GM21360 (cell line): ENCODE results near the gene PCED1B.

Source experiments
- ATAC-seq: cut with Tn5 transposase; IDR thresholded peaks from one replicate; pipeline ENCODE4 v1.9.1; 2021; ENCODE audit warnings: mild to moderate bottlenecking, moderate library complexity; ENCODE audit not compliant: unreplicated experiment

PCED1B gene

GRCh38 chr12:47088021-47088944 is 8.9 kb downstream of the PCED1B start:
- ATAC-seq: no peak

- no peak for ATAC-seq
Measured at GRCh38 chr12:47091009-47091408, 11.6 kb downstream of the PCED1B start.

- ATAC-seq: no peak
Measured at GRCh38 chr12:47094804-47095203, 15.4 kb downstream of the PCED1B start.

GRCh38 chr12:47095446-47096236 is 16.2 kb downstream of the PCED1B start:
- ATAC-seq: no peak

DNA sequence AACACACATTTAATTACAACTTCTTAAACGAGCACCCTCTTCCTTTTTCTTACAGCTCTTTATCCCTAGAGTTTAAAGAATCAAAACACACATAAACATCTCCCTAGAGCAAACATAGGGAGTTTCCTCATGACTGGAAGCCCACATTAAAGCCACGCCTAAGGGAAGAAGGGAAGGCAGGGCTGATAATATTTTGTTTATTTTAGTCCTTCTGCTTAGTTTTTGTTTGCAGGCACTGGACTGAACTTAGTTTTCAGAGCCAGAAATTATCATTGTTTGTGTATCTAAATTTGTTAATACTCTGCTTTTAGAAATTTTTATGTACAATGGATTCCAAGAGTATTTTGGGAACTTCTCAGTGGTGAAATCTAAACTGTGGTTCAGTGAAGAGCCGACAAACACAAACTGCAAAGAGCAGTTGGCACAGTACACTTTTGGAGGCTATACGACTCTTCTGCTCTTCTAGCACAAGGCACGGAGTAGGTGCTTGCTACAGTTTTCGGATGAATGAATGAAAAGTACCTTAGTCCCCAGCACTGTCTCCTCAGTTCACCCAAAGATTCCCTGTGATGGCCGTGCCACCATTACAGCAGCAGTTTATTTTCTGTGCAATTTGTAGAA is 18.0 kb downstream of the PCED1B start:
- no peak for ATAC-seq

DNA sequence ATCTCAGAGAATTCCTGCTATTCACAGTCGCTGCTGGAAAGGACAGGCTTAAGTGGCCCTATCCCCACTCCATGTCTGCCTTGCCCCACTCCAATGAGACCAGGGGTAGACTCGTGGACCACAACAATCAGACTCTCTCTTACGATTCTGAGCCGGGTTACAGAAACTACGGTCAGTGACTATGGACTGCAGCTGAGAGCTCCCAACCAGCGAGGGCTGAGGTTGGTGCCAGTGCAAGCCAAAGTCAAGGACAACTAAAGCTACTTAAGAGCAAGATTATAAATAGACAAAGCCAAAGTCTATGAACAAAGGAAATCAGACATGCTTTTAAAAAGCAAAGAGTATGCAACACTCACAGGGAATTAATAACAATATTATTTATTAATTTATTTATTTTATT is 18.7 kb downstream of the PCED1B start:
- no peak for ATAC-seq

- no peak for ATAC-seq
Measured at GRCh38 chr12:47099610-47100009, 20.2 kb downstream of the PCED1B start.

DNA sequence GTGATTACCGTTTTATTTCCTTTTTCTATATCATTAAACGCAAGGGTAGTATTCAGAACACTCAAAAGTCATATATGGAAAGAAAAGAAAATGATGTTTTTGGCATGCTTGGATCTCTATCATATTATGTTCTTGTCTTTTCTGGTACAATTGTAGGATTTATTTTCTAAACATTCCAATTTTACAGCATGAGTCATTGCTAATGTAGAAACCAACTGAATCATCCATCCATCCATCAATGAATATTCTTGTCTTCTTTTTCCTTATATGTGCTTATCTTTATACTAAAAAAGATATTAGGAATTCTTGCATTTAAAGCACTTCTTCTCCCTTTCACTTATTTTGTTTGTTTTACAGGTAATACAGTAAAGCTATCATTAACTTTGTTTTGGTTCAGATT is 20.7 kb downstream of the PCED1B start:
- no peak for ATAC-seq

DNA sequence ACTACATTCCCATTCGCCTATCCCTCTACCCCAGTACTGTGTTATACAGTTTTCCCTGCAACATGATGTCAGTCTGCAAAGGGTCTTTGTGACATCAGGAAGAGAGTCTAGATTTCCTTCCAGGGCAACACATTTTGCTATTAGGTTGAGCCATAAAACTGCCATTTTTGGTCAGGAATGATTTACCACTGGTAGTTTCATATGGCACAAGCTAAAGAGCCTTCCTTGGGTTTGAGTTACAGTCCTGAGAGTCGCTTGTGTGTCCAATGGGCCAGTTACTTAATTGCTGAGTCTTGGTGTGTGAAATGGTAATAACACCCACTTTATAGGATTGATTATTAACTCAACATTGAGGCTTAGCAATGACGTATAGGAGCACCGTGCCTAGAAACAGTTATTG is 23.0 kb downstream of the PCED1B start:
- no peak for ATAC-seq

- no peak for ATAC-seq
Measured at GRCh38 chr12:47102845-47103651, 23.6 kb downstream of the PCED1B start.

DNA sequence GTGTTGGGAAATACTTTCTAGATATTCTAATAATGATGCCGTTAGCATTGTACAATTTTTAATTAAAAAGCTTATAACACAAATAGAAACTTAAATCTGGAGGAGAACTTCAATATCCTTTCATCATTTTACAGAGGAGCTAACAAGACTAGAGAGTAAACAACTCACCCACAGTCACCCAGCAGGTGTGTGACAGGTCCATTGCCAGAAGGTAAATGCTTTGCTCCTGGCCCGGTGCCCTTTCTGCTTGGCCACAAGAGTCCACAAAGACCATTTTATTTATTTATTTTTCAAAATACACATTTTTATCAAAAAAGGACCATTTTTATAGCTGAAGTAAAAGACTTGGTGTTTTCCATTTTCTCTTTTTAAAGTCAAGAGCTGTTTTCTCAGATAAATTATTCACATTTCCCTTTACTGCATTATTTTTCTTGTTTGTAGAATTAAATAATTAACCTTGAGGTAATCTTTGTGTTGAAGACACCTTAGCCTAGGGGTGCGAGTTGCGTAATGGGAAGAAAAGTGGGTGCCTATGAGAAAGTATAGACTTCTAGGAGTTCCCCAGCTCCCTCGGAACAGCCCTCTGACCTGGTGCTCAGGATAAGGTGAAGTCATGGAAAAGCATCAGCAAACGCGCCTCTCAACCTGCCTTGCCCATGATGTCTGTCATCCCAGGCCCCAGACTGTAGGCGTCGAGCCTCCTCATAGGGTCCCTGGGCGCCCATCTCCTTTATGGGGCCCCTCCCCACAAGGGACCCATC is 26.7 kb downstream of the PCED1B start:
- ATAC-seq: no peak

GRCh38 chr12:47107446-47107845 is 28.0 kb downstream of the PCED1B start:
- ATAC-seq: no peak

DNA sequence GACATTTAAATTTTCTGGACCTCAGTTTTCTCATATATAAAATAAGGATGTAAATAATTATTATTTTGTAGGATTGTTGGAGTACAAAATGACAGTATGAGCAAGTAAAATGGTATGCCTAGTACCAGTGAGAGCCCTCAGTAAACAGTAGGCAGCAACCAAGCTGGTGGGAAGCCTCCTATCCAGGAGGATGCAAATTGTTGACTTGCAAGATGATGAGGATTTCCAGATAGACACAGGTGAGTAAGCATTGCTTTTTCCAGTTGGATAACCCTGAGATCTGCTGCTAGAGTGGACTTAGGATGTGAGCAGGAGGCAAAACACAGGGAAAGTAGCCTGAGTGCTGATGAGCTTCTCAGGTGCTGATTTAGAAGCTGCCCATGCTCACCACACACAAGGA is 28.5 kb downstream of the PCED1B start:
- ATAC-seq: no peak

DNA sequence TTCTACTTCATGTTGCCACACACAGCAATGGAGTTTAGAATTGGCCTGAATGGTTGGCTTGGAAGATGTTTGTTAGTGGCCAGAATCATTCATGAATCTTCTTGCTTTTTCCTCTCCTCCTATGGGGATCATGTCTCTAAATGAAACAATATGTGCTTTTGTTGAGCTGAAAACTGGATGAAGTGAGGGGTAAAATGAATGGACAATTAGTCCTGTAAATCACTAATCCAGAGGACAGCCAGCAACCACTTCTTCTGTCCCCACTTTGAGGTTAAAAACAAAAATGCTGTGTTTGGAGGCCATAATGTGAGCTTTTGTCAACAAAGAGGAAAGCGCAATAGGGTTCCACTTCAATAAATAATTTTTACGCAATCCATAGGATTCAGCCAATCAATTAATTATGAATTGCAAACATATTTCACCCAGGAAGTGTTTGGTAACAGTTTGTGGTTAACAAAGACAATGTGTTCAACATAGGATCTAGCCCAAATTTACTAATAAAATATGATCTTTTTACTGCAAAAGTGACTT is 30.7 kb downstream of the PCED1B start:
- ATAC-seq: no peak

DNA sequence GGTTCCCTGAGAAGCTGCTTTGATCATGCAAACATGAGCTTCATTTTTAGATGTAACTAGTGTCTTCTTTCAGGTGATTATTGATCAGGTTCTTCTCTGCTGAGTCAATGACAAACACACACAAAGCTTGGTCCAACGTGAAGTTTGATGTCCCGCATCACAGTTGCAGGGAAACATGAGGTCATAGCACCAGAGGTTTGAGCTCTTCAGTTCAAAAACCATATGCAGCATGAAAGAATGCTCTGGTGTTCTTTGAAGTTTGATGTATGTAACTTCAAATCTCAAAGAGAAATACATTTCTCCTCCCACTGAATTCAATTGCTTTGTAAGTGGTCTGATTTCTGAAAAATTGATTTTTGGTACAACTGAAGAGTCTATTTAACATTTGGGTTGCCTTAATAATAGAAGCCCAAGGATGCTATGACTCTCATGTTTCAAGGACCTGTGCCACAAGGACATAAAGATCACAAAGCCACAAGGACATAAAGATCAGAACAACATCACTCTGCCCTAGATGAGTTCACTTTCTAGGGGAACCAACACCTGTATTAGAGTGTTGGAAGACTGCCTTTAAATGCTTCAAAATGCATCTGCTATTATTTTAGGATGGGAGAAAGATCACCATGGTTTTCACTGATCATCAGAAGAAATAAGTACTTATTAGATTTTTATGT is 31.4 kb downstream of the PCED1B start:
- no peak for ATAC-seq

GRCh38 chr12:47111392-47111778 is 32.0 kb downstream of the PCED1B start:
- ATAC-seq: no peak

GRCh38 chr12:47111854-47112253 is 32.4 kb downstream of the PCED1B start:
- ATAC-seq: no peak

GRCh38 chr12:47112679-47113078 is 33.3 kb downstream of the PCED1B start:
- no peak for ATAC-seq

DNA sequence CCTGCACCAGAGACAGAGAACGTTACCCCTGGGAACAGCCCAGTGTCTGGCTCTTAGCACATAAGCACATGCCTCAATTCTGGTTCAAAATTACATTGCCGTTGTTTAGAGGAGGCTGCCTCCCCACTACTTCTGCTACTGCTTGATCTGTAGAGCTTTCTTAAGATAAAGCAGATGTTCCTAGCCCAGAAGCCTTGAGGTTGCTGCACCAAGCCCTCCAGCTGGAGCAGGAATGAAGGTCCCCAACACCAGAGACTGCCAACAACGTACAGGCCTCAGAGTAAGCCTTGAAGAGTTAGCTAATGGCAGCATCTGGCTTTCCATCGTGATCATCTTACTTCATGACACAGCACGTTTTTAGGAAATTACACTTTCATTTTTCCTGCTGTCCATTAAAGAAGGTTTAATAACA is 35.1 kb downstream of the PCED1B start:
- no peak for ATAC-seq
